Measurements from ENCODE around the gene SIGLEC15.

Gene SIGLEC15

GRCh38 chr18:45861926-45862325 lies 36.5 kb downstream of the SIGLEC15 start:
- Histone ChIP-seq H4K20me1 (ENCODE audit: insufficient read depth, low read length) (no peaks in the 10 kb centered on the region), H3K4me1 (ENCODE audit: low read length) (no peaks in the 10 kb centered on the region), H3K9ac (ENCODE audit: low read length) (no peak overlapping the region), H3K4me2 (ENCODE audit: low read depth, low read length) (no peak overlapping the region), H3K4me3 (ENCODE audit: low read length) (no peak overlapping the region), H2AFZ (ENCODE audit: low read length) (no peak overlapping the region), H3K79me2 (ENCODE audit: low read length) (no peaks in the 10 kb centered on the region), H3K27ac (ENCODE audit: low read length) (no peak overlapping the region), H3K9me3 (replicated peaks; ENCODE audit: insufficient read depth, low read length) (no peaks in the 10 kb centered on the region), H3K9me2 (replicated peaks; ENCODE audit: insufficient read depth, low read length) (no peaks in the 10 kb centered on the region), H3K36me3 (replicated peaks; ENCODE audit: insufficient read depth, low read length) (0 out of 2 replicates have a peak, but pooled peaks cover 3% of the 10 kb centered on the region), H3F3A (ENCODE audit: insufficient read depth, low read length) (no peaks in the 10 kb centered on the region), H3K27me3 (replicated peaks; ENCODE audit: insufficient read depth, low read length) (no peaks in the 10 kb centered on the region)
- DNase-seq: no peak
- TF ChIP-seq EZH2phosphoT487 (IDR thresholded peaks at IDR 0.05; ENCODE audit: low read length): no peak
- no peak for TF ChIP-seq CTCF (IDR thresholded peaks at IDR 0.05; ENCODE audit: low read length)
- no peak for TF ChIP-seq EZH2 (optimal IDR thresholded peaks at IDR 0.05; ENCODE audit: low read depth, low read length)

GRCh38 chr18:45863469-45863868 lies 38.0 kb downstream of the SIGLEC15 start:
- Histone ChIP-seq H3K27ac (ENCODE audit: low read length) (no peak overlapping the region), H3K36me3 (replicated peaks; ENCODE audit: insufficient read depth, low read length) (0 out of 2 replicates have a peak, but pooled peaks cover 3% of the 10 kb centered on the region), H3K9me2 (replicated peaks; ENCODE audit: insufficient read depth, low read length) (no peaks in the 10 kb centered on the region), H3K9me3 (replicated peaks; ENCODE audit: insufficient read depth, low read length) (no peaks in the 10 kb centered on the region), H4K20me1 (ENCODE audit: insufficient read depth, low read length) (no peaks in the 10 kb centered on the region), H3K27me3 (replicated peaks; ENCODE audit: insufficient read depth, low read length) (no peaks in the 10 kb centered on the region), H3K4me1 (ENCODE audit: low read length) (no peaks in the 10 kb centered on the region), H3F3A (ENCODE audit: insufficient read depth, low read length) (no peaks in the 10 kb centered on the region), H3K79me2 (ENCODE audit: low read length) (no peaks in the 10 kb centered on the region), H3K4me3 (ENCODE audit: low read length) (no peak overlapping the region), H3K4me2 (ENCODE audit: low read depth, low read length) (no peak overlapping the region), H3K9ac (ENCODE audit: low read length) (no peak overlapping the region), H2AFZ (ENCODE audit: low read length) (no peak overlapping the region)
- TF ChIP-seq EZH2 (optimal IDR thresholded peaks at IDR 0.05; ENCODE audit: low read depth, low read length): no peak
- no peak for TF ChIP-seq CTCF (IDR thresholded peaks at IDR 0.05; ENCODE audit: low read length)
- TF ChIP-seq EZH2phosphoT487 (IDR thresholded peaks at IDR 0.05; ENCODE audit: low read length): no peak
- no peak for DNase-seq

- Histone ChIP-seq H3K9me2 (replicated peaks; ENCODE audit: insufficient read depth, low read length) (no peaks in the 10 kb centered on the region), H3K9ac (ENCODE audit: low read length) (no peak overlapping the region), H3K27ac (ENCODE audit: low read length) (no peak overlapping the region), H2AFZ (ENCODE audit: low read length) (no peak overlapping the region), H3K79me2 (ENCODE audit: low read length) (no peaks in the 10 kb centered on the region), H3K4me3 (ENCODE audit: low read length) (no peak overlapping the region), H3K4me1 (ENCODE audit: low read length) (no peaks in the 10 kb centered on the region), H3F3A (ENCODE audit: insufficient read depth, low read length) (no peaks in the 10 kb centered on the region), H4K20me1 (ENCODE audit: insufficient read depth, low read length) (no peaks in the 10 kb centered on the region), H3K4me2 (ENCODE audit: low read depth, low read length) (no peak overlapping the region), H3K27me3 (replicated peaks; ENCODE audit: insufficient read depth, low read length) (no peaks in the 10 kb centered on the region), H3K36me3 (replicated peaks; ENCODE audit: insufficient read depth, low read length) (0 out of 2 replicates have a peak, but pooled peaks cover 3% of the 10 kb centered on the region), H3K9me3 (replicated peaks; ENCODE audit: insufficient read depth, low read length) (no peaks in the 10 kb centered on the region)
- TF ChIP-seq EZH2 (optimal IDR thresholded peaks at IDR 0.05; ENCODE audit: low read depth, low read length) (no peak), CTCF (IDR thresholded peaks at IDR 0.05; ENCODE audit: low read length) (no peak), EZH2phosphoT487 (IDR thresholded peaks at IDR 0.05; ENCODE audit: low read length) (no peak)
- DNase-seq: no peak
These were observed 38.6 kb downstream of the SIGLEC15 start for GRCh38 chr18:45864081-45864480.
